GM12878 (cell line): ENCODE results near the gene BAIAP2L1. TPM values are rescaled to one million over a fixed set of nuclear protein-coding genes. Genes with fewer than 3 reads are reported as not detected.

Experiments used
- ATAC-seq: fragments of 200-7000 bp; cut with Tn5 transposase; 3 replicates; pipeline ENCODE4 v1.9.1; 2020; ENCODE audit warnings: mild to moderate bottlenecking, moderate library complexity
- BruUV-seq: library from RNA; stranded (reverse); fragments of 400-500 nt; replicated peaks from 2 replicates; lab custom pipeline; 2021; lab: Mats Ljungman, UMichigan
- CTCF ChIA-PET: fragments of 300-600 bp; sonication (Branson Sonifier 250); formaldehyde crosslinking; extraction: SDS; loops from one replicate; lab custom pipeline; 2021; ENCODE audit warnings: inconsistent platforms; lab: Yijun Ruan, JAX
- POLR2A ChIA-PET: fragments of 350-600 bp; formaldehyde crosslinking; extraction: SDS; loops from one replicate; lab custom pipeline; 2021; ENCODE audit warnings: inconsistent platforms; lab: Charles Lee
- RAD21 ChIA-PET: fragments of 300-600 bp; sonication (Branson Sonifier 250); formaldehyde crosslinking; loops from one replicate; lab custom pipeline; 2023; ENCODE audit warnings: antibody characterized with exemption; ENCODE audit not compliant: unreplicated experiment; lab: Charles Lee
- SMC1A ChIA-PET: fragments of 300-600 bp; sonication (Branson Sonifier 250); formaldehyde crosslinking; loops from one replicate; lab custom pipeline; 2023; ENCODE audit not compliant: unreplicated experiment, uncharacterized antibody; lab: Charles Lee
- DNase-seq: peaks from one replicate; pipeline ENCODE4 v3.0.0-alpha.2; 2011; ENCODE audit warnings: low read depth, low spot score
- FAIRE-seq: peaks from 3 replicates; lab custom pipeline; 2011; peaks lifted over from hg19 to GRCh38; lab: Jason Lieb, UNC
- H2AFZ ChIP-seq: 2 replicates; pipeline ENCODE4 v1.6.0; 2011; ENCODE audit warnings: low read depth, low read length, control low read depth; ENCODE audit not compliant: control insufficient read depth
- H3K27ac ChIP-seq: 2 replicates; pipeline ENCODE4 v1.5.1; 2011; ENCODE audit warnings: control low read depth; ENCODE audit not compliant: control insufficient read depth, insufficient read depth
- H3K27me3 ChIP-seq, 2 experiments: replicated peaks in 1 of 2; 2 replicates each; pipeline versions ENCODE4 v1.6.0 to v1.6.1; 2011; ENCODE audit warnings: low read length in 1 of 2; ENCODE audit not compliant: control insufficient read depth in 2 of 2, insufficient read depth in 2 of 2
- H3K36me3 ChIP-seq, 2 experiments: 2 replicates each; pipeline ENCODE4 v1.5.1; 2011; ENCODE audit warnings: low read length in 1 of 2; ENCODE audit not compliant: control insufficient read depth in 2 of 2, insufficient read depth in 2 of 2
- H3K4me1 ChIP-seq: 2 replicates; pipeline ENCODE4 v1.6.1; 2011; ENCODE audit warnings: mild to moderate bottlenecking, low read length, moderate library complexity, mixed read lengths; ENCODE audit not compliant: control insufficient read depth, insufficient read depth
- H3K4me2 ChIP-seq: 2 replicates; pipeline ENCODE4 v1.6.0; 2011; ENCODE audit warnings: control low read depth; ENCODE audit not compliant: control insufficient read depth, insufficient read depth
- H3K4me3 ChIP-seq: fragments of 200-600 bp; sonication (generic); 2 replicates; pipeline ENCODE4 v1.5.1; 2016
- H3K79me2 ChIP-seq: 2 replicates; pipeline ENCODE4 v1.6.0; 2011; ENCODE audit warnings: low read length; ENCODE audit not compliant: control insufficient read depth, insufficient read depth
- H3K9ac ChIP-seq: 2 replicates; pipeline ENCODE4 v1.8.0; 2011; ENCODE audit warnings: low read length, control low read depth, mixed read lengths; ENCODE audit not compliant: control insufficient read depth, insufficient read depth
- H3K9me3 ChIP-seq: replicated peaks from 3 replicates; pipeline ENCODE4 v1.5.1; 2011; ENCODE audit warnings: mild to moderate bottlenecking, low read length; ENCODE audit not compliant: control insufficient read depth, insufficient read depth
- H4K20me1 ChIP-seq: 2 replicates; pipeline ENCODE4 v1.6.0; 2011; ENCODE audit not compliant: control insufficient read depth, insufficient read depth
- BCL11A ChIP-seq: IDR thresholded peaks from 2 replicates; pipeline ENCODE4 v1.6.1; 2011; ENCODE audit warnings: low read depth, low read length
- CBX3 ChIP-seq: fragments of 200-600 bp; sonication (generic); IDR thresholded peaks from 2 replicates; pipeline ENCODE4 v1.6.1; 2016; ENCODE audit warnings: low read depth, borderline replicate concordance
- CBX5 ChIP-seq: sonication (generic); IDR thresholded peaks from 2 replicates; pipeline ENCODE4 v1.6.1; 2016; ENCODE audit warnings: low read depth, moderate library complexity, mild to moderate bottlenecking, inconsistent platforms
- CEBPB ChIP-seq, 2 experiments: fragments of 150-350 bp in 1 of 2; IDR thresholded peaks; 2 replicates each; pipeline ENCODE4 v1.6.1; 2012 to 2014; ENCODE audit warnings: low read depth in 2 of 2, low read length in 2 of 2, borderline replicate concordance in 1 of 2, inconsistent platforms in 1 of 2
- FOS ChIP-seq: IDR thresholded peaks from 3 replicates; pipeline ENCODE4 v1.6.1; 2011; ENCODE audit warnings: borderline replicate concordance; ENCODE audit not compliant: insufficient read length; ENCODE audit errors: extremely low read depth
- IKZF1 ChIP-seq: fragments of 450-650 bp; conservative IDR thresholded peaks from 2 replicates; pipeline ENCODE4 v1.6.1; 2017; ENCODE audit warnings: antibody characterized with exemption, mild to moderate bottlenecking
- NBN ChIP-seq: fragments of 450-650 bp; IDR thresholded peaks from 2 replicates; pipeline ENCODE4 v1.6.1; 2016
- POLR2A ChIP-seq: IDR thresholded peaks from 2 replicates; pipeline ENCODE4 v1.6.1; 2011; ENCODE audit warnings: low read depth, mild to moderate bottlenecking, low read length
- RBBP5 ChIP-seq: fragments of 200-600 bp; sonication (generic); conservative IDR thresholded peaks from 2 replicates; pipeline ENCODE4 v1.6.1; 2016
- SIN3A ChIP-seq: IDR thresholded peaks from 2 replicates; pipeline ENCODE4 v1.6.1; 2012; ENCODE audit warnings: low read depth, low read length, improper control_type of control experiment
- ZNF207 ChIP-seq: fragments of 450-650 bp; IDR thresholded peaks from 2 replicates; pipeline ENCODE4 v1.6.1; 2014; ENCODE audit warnings: antibody characterized with exemption, mild to moderate bottlenecking, borderline replicate concordance
- WGBS: methylation state at CpG from one replicate; pipeline ENCODE4 v1.1.6; 2016; ENCODE audit warnings: low lambda C conversion rate; ENCODE audit not compliant: insufficient replicate concordance, insufficient coverage; ENCODE audit errors: missing lambda C conversion rate; 5-methylcytosine and 5-hydroxymethylcytosine counted together
- in situ Hi-C: fragments of 300-500 bp; cut with MboI; formaldehyde crosslinking; loops from 9 replicates; pipeline ENCODE4 v1.14.3; 2018; ENCODE audit warnings: mixed read lengths
- intact Hi-C: fragments of 100-400 bp; cut with micrococcal nuclease; formaldehyde crosslinking; loops from one replicate; pipeline ENCODE4 v1.14.2; 2022; ENCODE audit not compliant: unreplicated experiment
- polyA plus RNA-seq, 11 experiments: library from polyadenylated mRNA; depleted of rRNA in 4 of 11; unstranded in 6 of 11; stranded (reverse) in 5 of 11; fragments of >200 nt; fragmentation: Nextera tagmentation in 4 of 11; fragmentation: Illumina TruSeq in 1 of 11; extraction: Ambion mirVana in 4 of 11; extraction: Trizol in 1 of 11; gene quantifications; 1 replicate in 1 of 11; 2 replicates in 10 of 11; pipeline versions ENCODE4 v1.2.1 to v1.2.3, GENCODE V29; 2011 to 2016; ENCODE audit warnings: inconsistent platforms in 2 of 11, missing spikeins in 2 of 11, low read depth in 1 of 11
- total RNA-seq, 4 experiments: library from RNA; depleted of rRNA in 3 of 4; stranded (reverse); fragments of >200 nt in 3 of 4; fragmentation: Illumina TruSeq in 1 of 4; extraction: Trizol in 1 of 4; gene quantifications; 2 replicates each; pipeline versions ENCODE4 v1.2.1 to v1.2.3, GENCODE V29; 2013 to 2021
- TF ChIP-seq, protein P1 (sequence below): fragments of 450-650 bp; formaldehyde crosslinking; IDR thresholded peaks from 2 replicates; pipeline ENCODE4 v1.4.0; 2020; ENCODE audit warnings: mild to moderate bottlenecking, moderate library complexity

BAIAP2L1 gene
- total and polyA plus RNA-seq, 10 of the 15 experiments (the other 5 are each of a cell fraction or from before 2014, with no cell fraction given), result 8.9 to 60.2 (median 35.7) TPM

DNA sequence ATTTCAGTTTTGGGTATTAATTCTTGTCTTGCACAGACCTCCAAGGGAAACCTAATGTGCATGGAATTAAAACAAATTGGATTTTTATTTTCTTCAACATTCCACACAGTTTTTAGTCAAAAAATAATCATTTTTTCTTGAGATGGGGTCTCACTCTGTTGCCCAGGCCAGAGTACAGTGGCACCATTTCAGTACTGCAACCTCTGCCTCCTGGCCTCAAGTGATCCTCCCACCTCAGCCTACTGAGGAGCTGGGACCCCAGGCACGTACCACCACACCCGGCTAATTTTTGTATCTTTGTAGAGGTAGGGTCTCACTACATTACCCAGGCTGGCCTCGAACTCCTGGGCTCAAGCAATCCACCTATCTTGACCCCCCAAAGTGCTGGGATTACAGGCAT, 4.9 kb downstream of the BAIAP2L1 start (continued):
- TF ChIP-seq ZNF207 (no peak), POLR2A (no peak)
- TF ChIP-seq, protein P1, sequence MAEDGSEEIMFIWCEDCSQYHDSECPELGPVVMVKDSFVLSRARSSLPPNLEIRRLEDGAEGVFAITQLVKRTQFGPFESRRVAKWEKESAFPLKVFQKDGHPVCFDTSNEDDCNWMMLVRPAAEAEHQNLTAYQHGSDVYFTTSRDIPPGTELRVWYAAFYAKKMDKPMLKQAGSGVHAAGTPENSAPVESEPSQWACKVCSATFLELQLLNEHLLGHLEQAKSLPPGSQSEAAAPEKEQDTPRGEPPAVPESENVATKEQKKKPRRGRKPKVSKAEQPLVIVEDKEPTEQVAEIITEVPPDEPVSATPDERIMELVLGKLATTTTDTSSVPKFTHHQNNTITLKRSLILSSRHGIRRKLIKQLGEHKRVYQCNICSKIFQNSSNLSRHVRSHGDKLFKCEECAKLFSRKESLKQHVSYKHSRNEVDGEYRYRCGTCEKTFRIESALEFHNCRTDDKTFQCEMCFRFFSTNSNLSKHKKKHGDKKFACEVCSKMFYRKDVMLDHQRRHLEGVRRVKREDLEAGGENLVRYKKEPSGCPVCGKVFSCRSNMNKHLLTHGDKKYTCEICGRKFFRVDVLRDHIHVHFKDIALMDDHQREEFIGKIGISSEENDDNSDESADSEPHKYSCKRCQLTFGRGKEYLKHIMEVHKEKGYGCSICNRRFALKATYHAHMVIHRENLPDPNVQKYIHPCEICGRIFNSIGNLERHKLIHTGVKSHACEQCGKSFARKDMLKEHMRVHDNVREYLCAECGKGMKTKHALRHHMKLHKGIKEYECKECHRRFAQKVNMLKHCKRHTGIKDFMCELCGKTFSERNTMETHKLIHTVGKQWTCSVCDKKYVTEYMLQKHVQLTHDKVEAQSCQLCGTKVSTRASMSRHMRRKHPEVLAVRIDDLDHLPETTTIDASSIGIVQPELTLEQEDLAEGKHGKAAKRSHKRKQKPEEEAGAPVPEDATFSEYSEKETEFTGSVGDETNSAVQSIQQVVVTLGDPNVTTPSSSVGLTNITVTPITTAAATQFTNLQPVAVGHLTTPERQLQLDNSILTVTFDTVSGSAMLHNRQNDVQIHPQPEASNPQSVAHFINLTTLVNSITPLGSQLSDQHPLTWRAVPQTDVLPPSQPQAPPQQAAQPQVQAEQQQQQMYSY (CRISPR knock-in tag), result no peak
- TF ChIP-seq, all 136 proteins: peak for 0

DNA sequence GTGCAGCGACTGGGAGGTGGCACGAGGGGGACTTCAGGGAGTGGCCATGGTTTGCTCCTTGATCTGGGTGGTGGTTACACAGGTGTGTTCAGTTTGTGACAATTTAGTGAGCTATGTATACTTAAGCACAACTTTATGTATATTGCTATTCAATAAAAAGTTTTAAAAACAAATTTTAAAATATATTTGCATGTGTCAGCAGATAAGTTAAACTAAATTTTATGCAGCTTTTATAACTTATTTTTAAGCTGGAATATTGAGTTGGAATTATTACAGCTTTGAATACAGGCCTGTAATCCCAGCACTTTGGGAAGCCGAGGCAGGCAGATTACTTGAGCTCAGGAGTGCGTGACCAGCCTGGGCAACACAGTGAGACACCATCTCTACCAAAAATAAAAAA, 5.4 kb downstream of the BAIAP2L1 start:
- TF ChIP-seq CBX5 (no peak), IKZF1 (no peak), CEBPB (IDR thresholded peaks at IDR 0.05; ENCODE audit: borderline replicate concordance in 1 of 2, low read depth in 2 of 2, low read length in 2 of 2) (no peak), CBX3 (no peak), FOS (no peak), RBBP5 (no peak), SIN3A (no peak), NBN (no peak), BCL11A (no peak)
- no peaks in the 10 kb centered on the region for H3K27me3 ChIP-seq
- ATAC-seq (no peak), FAIRE-seq (no peak), DNase-seq (no peak)
- H3K9me3 ChIP-seq, result no peaks in the 10 kb centered on the region; the same call in 2 of the 3 replicates
- no peaks in the 10 kb centered on the region for H4K20me1 ChIP-seq
- H3K4me2 ChIP-seq, result no peak overlapping the region
- H3K4me1 ChIP-seq, result no peaks in the 10 kb centered on the region
- H3K4me3 ChIP-seq, result no peak overlapping the region
- H3K27ac ChIP-seq, result no peak overlapping the region
- no peak overlapping the region for H2AFZ ChIP-seq
- H3K9ac ChIP-seq, result no peak overlapping the region
- 21% methylated on average over 4 of the region's 4 CpGs for WGBS
- no TSS peak for BruUV-seq
- RAD21 ChIA-PET, result interaction anchor here (0.7 kb wide), 1 partner anchor 142 kb away, joined by 3 read pairs; no protein-coding TSS in a partner anchor
- POLR2A ChIA-PET, result interaction anchor here (0.6 kb wide), 1 partner anchor 141 kb away, joined by 3 read pairs; no protein-coding TSS in a partner anchor
- intact Hi-C loops, result no loop called here
- in situ Hi-C loops, result no loop called here
- CTCF ChIA-PET, result interaction anchor here (0.6 kb wide), 1 partner anchor 124 kb away, joined by 3 read pairs; no protein-coding TSS in a partner anchor
- SMC1A ChIA-PET, result interaction anchor here (1.0 to 1.2 kb wide), 3 partner anchors 10 to 227 kb away, joined by 3 to 4 read pairs (median 4); no protein-coding TSS in a partner anchor
- H3K36me3 ChIP-seq, result no peaks in the 10 kb centered on the region
- H3K79me2 ChIP-seq, result peaks cover 55% of the 10 kb centered on the region
